H9 (cell line): ENCODE results near the gene BATF. TPM values are rescaled to one million over a fixed set of nuclear protein-coding genes. Genes with fewer than 3 reads are reported as not detected.

Experiments used
- DNase-seq: peaks from one replicate; pipeline ENCODE4 v3.0.0-alpha.2; 2017
- H2AFZ ChIP-seq: one replicate; pipeline ENCODE4 v1.6.1; 2013; ENCODE audit warnings: mild to moderate bottlenecking, low read length, control low read depth, moderate library complexity
- H2AK5ac ChIP-seq: 2 replicates; pipeline ENCODE4 v1.6.1; 2013; ENCODE audit warnings: low read length, control low read depth, mixed read lengths; ENCODE audit not compliant: insufficient read length
- H2BK120ac ChIP-seq: one replicate; pipeline ENCODE4 v1.6.1; 2013; ENCODE audit warnings: low read depth, mild to moderate bottlenecking, low read length, control low read depth, inconsistent platforms; ENCODE audit not compliant: poor library complexity, severe bottlenecking
- H2BK12ac ChIP-seq: 2 replicates; pipeline ENCODE4 v1.6.1; 2013; ENCODE audit warnings: low read length, control low read depth, mixed read lengths, low read depth; ENCODE audit not compliant: insufficient read length
- H2BK15ac ChIP-seq: 2 replicates; pipeline ENCODE4 v1.6.1; 2013; ENCODE audit warnings: low read depth, low read length, control low read depth
- H2BK20ac ChIP-seq: one replicate; pipeline ENCODE4 v1.6.1; 2013; ENCODE audit warnings: low read depth, mild to moderate bottlenecking, low read length, control low read depth, inconsistent platforms; ENCODE audit not compliant: poor library complexity, severe bottlenecking
- H2BK5ac ChIP-seq: 2 replicates; pipeline ENCODE4 v1.6.1; 2013; ENCODE audit warnings: low read length, control low read depth, mixed read lengths; ENCODE audit not compliant: insufficient read length
- H3K14ac ChIP-seq: 2 replicates; pipeline ENCODE4 v1.6.1; 2013; ENCODE audit warnings: low read length, control low read depth; ENCODE audit not compliant: insufficient read depth
- H3K18ac ChIP-seq: 2 replicates; pipeline ENCODE4 v1.6.1; 2013; ENCODE audit warnings: low read depth, mild to moderate bottlenecking, mixed read lengths, low read length, control low read depth; ENCODE audit not compliant: insufficient read length
- H3K23ac ChIP-seq: 2 replicates; pipeline ENCODE4 v1.6.1; 2013; ENCODE audit warnings: low read length, control low read depth, mixed read lengths, low read depth; ENCODE audit not compliant: insufficient read length
- H3K23me2 ChIP-seq: 2 replicates; pipeline ENCODE4 v1.6.1; 2013; ENCODE audit warnings: low read depth, mild to moderate bottlenecking, mixed read lengths, low read length, control low read depth; ENCODE audit not compliant: insufficient read length, poor library complexity, severe bottlenecking
- H3K27ac ChIP-seq: 2 replicates; pipeline ENCODE4 v1.5.1; 2013; ENCODE audit warnings: low read length, control low read depth, mixed read lengths, low read depth; ENCODE audit not compliant: insufficient read length
- H3K27me3 ChIP-seq: 2 replicates; pipeline ENCODE4 v1.6.1; 2013; ENCODE audit warnings: low read length, control low read depth, inconsistent platforms; ENCODE audit not compliant: insufficient read depth
- H3K4ac ChIP-seq: 2 replicates; pipeline ENCODE4 v1.6.1; 2013; ENCODE audit warnings: low read depth, mild to moderate bottlenecking, control low read depth, inconsistent platforms, low read length, moderate library complexity
- H3K4me1 ChIP-seq: 2 replicates; pipeline ENCODE4 v1.6.1; 2013; ENCODE audit warnings: low read length, control low read depth, inconsistent platforms; ENCODE audit not compliant: insufficient read depth
- H3K4me2 ChIP-seq: 2 replicates; pipeline ENCODE4 v1.6.1; 2013; ENCODE audit warnings: low read length, control low read depth, mixed read lengths; ENCODE audit not compliant: insufficient read length, insufficient read depth
- H3K56ac ChIP-seq: 2 replicates; pipeline ENCODE4 v1.6.1; 2013; ENCODE audit warnings: low read depth, mild to moderate bottlenecking, mixed read lengths, low read length, control low read depth; ENCODE audit not compliant: insufficient read length
- H3K79me1 ChIP-seq: 2 replicates; pipeline ENCODE4 v1.6.1; 2013; ENCODE audit warnings: low read depth, mild to moderate bottlenecking, moderate library complexity, low read length, control low read depth, inconsistent platforms; ENCODE audit not compliant: insufficient read depth, poor library complexity, severe bottlenecking
- H3K79me2 ChIP-seq: 2 replicates; pipeline ENCODE4 v1.6.1; 2013; ENCODE audit warnings: low read length, control low read depth, inconsistent platforms; ENCODE audit not compliant: insufficient read depth
- H3K9ac ChIP-seq: 2 replicates; pipeline ENCODE4 v1.6.1; 2013; ENCODE audit warnings: low read length, control low read depth, mixed read lengths; ENCODE audit not compliant: insufficient read length; ENCODE audit errors: extremely low read depth
- H3K9me3 ChIP-seq: one replicate; pipeline ENCODE4 v1.6.1; 2013; ENCODE audit warnings: low read depth, low read length, inconsistent platforms; ENCODE audit not compliant: control insufficient read depth
- H3T11ph ChIP-seq: one replicate; pipeline ENCODE4 v1.6.1; 2013; ENCODE audit warnings: mild to moderate bottlenecking, low read length, control low read depth, inconsistent platforms
- H4K20me1 ChIP-seq: one replicate; pipeline ENCODE4 v1.6.1; 2013; ENCODE audit not compliant: control insufficient read depth, insufficient read length, insufficient read depth
- H4K5ac ChIP-seq: 2 replicates; pipeline ENCODE4 v1.6.1; 2013; ENCODE audit warnings: low read depth, mild to moderate bottlenecking, mixed read lengths, low read length, control low read depth; ENCODE audit not compliant: insufficient read length
- H4K8ac ChIP-seq: replicated peaks from 2 replicates; pipeline ENCODE4 v1.6.1; 2013; ENCODE audit warnings: low read length, control low read depth, mixed read lengths, low read depth; ENCODE audit not compliant: insufficient read length
- H4K91ac ChIP-seq: 2 replicates; pipeline ENCODE4 v1.6.1; 2013; ENCODE audit warnings: low read depth, mild to moderate bottlenecking, moderate library complexity, mixed read lengths, low read length, control low read depth; ENCODE audit not compliant: insufficient read length
- H3K27ac Mint-ChIP-seq, 3 experiments: 2 replicates in 2 of 3; 3 replicates in 1 of 3; pipeline ENCODE4 v1.8.0; 2020 to 2021; ENCODE audit warnings: mixed read lengths in 3 of 3, mild to moderate bottlenecking in 1 of 3, moderate library complexity in 1 of 3
- H3K27me3 Mint-ChIP-seq: 2 replicates; pipeline ENCODE4 v1.8.0; 2021; ENCODE audit warnings: low read depth, mild to moderate bottlenecking, moderate library complexity, mixed read lengths
- H3K36me3 Mint-ChIP-seq, 3 experiments: 2 replicates in 2 of 3; 3 replicates in 1 of 3; pipeline ENCODE4 v1.8.0; 2020 to 2021; ENCODE audit warnings: low read depth in 3 of 3, mixed read lengths in 3 of 3; ENCODE audit not compliant: insufficient read depth in 1 of 3
- H3K4me1 Mint-ChIP-seq, 2 experiments: 2 replicates each; pipeline ENCODE4 v1.8.0; 2020; ENCODE audit warnings: mixed read lengths in 2 of 2
- H3K4me3 Mint-ChIP-seq, 2 experiments: 2 replicates in 1 of 2; 3 replicates in 1 of 2; pipeline ENCODE4 v1.8.0; 2020 to 2021; ENCODE audit warnings: mild to moderate bottlenecking in 2 of 2, mixed read lengths in 2 of 2, moderate library complexity in 1 of 2
- H3K9me3 Mint-ChIP-seq, 2 experiments: 2 replicates in 1 of 2; 3 replicates in 1 of 2; pipeline ENCODE4 v1.8.0; 2020; ENCODE audit warnings: mild to moderate bottlenecking in 2 of 2, mixed read lengths in 2 of 2, moderate library complexity in 1 of 2
- WGBS: extraction: QIAGEN DNeasy Blood & Tissue Kit; methylation state at CpG from one replicate; pipeline ENCODE4 v1.1.7; 2013; ENCODE audit warnings: missing lambda C conversion rate, low lambda C conversion rate, mixed read lengths; ENCODE audit not compliant: insufficient read length; ENCODE audit errors: extremely low coverage; 5-methylcytosine and 5-hydroxymethylcytosine counted together
- total RNA-seq: library from RNA; stranded (reverse); gene quantifications from 2 replicates; pipeline ENCODE4 v1.2.1, GENCODE V29; 2021
- TF ChIP-seq, protein P1 (sequence below): fragments of 200-600 bp; sonication (generic); conservative IDR thresholded peaks from 3 replicates; pipeline ENCODE4 v1.8.0; 2021; ENCODE audit warnings: antibody characterized with exemption, mild to moderate bottlenecking

The BATF gene
- total RNA-seq, 1 experiment from 2014 or later = not detected

DNA sequence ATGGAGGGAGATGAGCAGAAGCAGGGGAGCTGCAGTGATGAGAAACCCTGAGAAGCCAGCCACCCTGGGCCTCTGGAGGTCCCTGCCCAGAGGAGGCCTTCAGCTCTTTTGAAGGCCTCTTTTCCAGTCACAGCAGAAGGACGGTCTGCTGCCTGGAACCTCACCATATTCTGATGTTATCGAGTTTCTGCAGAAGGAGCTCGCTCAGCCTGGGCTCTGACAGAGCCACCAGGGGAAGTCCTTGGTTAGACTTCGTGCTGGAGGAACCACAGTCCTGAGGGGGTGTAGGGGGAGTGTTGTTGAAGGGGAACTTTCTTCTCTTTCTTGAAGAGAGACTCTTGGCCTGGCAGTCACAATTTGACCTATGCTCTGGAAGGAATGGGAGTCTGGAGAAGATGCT lies 25.1 kb upstream of the BATF start:
- Histone ChIP-seq H3K79me1 (no peaks in the 10 kb centered on the region), H4K91ac (no peak overlapping the region), H2BK15ac (no peak overlapping the region), H3K9me3 (no peaks in the 10 kb centered on the region), H3K4me2 (no peak overlapping the region), H2BK120ac (no peak overlapping the region), H2AFZ (no peak overlapping the region), H3K79me2 (no peaks in the 10 kb centered on the region), H3K23me2 (no peaks in the 10 kb centered on the region), H3T11ph (no peak overlapping the region), H2AK5ac (no peak overlapping the region), H2BK20ac (no peak overlapping the region), H3K27me3 (no peaks in the 10 kb centered on the region), H2BK5ac (no peak overlapping the region), H4K20me1 (no peaks in the 10 kb centered on the region), H4K8ac (no peak overlapping the region), H2BK12ac (no peak overlapping the region), H4K5ac (no peak overlapping the region), H3K56ac (no peak overlapping the region), H3K27ac (no peak overlapping the region), H3K4ac (no peak overlapping the region), H3K9ac (no peak overlapping the region), H3K4me1 (no peaks in the 10 kb centered on the region), H3K14ac (no peak overlapping the region), H3K18ac (no peak overlapping the region), H3K23ac (no peak overlapping the region)
- no peaks in the 10 kb centered on the region; the same call in 1 of the 2 replicates for H3K27me3 Mint-ChIP-seq
- H3K9me3 Mint-ChIP-seq = no peaks in the 10 kb centered on the region
- H3K4me3 Mint-ChIP-seq = no peak overlapping the region
- WGBS = no CpG with 5 or more reads among the region's 4 CpGs
- no peak overlapping the region; a peak in 1 of 7 replicates for H3K27ac Mint-ChIP-seq
- no peaks in the 10 kb centered on the region for H3K36me3 Mint-ChIP-seq
- TF ChIP-seq, protein P1, sequence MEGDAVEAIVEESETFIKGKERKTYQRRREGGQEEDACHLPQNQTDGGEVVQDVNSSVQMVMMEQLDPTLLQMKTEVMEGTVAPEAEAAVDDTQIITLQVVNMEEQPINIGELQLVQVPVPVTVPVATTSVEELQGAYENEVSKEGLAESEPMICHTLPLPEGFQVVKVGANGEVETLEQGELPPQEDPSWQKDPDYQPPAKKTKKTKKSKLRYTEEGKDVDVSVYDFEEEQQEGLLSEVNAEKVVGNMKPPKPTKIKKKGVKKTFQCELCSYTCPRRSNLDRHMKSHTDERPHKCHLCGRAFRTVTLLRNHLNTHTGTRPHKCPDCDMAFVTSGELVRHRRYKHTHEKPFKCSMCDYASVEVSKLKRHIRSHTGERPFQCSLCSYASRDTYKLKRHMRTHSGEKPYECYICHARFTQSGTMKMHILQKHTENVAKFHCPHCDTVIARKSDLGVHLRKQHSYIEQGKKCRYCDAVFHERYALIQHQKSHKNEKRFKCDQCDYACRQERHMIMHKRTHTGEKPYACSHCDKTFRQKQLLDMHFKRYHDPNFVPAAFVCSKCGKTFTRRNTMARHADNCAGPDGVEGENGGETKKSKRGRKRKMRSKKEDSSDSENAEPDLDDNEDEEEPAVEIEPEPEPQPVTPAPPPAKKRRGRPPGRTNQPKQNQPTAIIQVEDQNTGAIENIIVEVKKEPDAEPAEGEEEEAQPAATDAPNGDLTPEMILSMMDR = no peak
- DNase-seq = no peak
- no peaks in the 10 kb centered on the region for H3K4me1 Mint-ChIP-seq
